Measurements from ENCODE around the gene ACTL9.

DNA sequence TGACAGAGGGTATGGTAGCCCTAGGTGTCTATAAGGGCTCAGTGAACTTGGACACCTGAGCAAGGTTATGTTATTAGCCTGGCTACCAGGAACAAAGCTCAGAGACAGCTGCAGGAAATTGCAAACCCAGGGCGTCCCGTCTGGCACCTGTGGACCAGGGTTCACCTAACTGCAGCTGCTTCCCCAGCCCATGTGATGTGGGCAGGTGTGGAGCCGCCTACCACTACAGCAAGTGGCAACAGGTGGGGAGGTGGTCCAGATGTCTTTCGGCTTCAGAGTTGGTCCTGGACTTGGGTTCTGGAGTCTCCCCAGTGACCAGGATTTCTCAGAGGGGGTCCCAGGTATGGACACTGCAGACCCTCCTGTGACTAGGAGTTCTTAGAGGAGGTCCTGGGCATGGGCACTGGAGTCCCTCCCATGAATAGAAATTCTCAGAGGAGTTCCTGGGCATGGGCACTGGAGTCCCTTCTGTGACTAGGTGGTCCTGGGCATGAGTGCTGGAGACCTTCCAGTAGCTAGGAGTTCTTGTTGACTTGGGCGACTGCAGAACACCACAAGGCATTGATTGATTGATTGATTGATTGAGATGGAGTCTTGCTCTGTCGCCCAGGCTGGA is 25.2 kb downstream of the ACTL9 start:
- TF ChIP-seq, protein P1, sequence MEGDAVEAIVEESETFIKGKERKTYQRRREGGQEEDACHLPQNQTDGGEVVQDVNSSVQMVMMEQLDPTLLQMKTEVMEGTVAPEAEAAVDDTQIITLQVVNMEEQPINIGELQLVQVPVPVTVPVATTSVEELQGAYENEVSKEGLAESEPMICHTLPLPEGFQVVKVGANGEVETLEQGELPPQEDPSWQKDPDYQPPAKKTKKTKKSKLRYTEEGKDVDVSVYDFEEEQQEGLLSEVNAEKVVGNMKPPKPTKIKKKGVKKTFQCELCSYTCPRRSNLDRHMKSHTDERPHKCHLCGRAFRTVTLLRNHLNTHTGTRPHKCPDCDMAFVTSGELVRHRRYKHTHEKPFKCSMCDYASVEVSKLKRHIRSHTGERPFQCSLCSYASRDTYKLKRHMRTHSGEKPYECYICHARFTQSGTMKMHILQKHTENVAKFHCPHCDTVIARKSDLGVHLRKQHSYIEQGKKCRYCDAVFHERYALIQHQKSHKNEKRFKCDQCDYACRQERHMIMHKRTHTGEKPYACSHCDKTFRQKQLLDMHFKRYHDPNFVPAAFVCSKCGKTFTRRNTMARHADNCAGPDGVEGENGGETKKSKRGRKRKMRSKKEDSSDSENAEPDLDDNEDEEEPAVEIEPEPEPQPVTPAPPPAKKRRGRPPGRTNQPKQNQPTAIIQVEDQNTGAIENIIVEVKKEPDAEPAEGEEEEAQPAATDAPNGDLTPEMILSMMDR (IDR thresholded peaks at IDR 0.05) = no peak
- TF ChIP-seq, protein P2, sequence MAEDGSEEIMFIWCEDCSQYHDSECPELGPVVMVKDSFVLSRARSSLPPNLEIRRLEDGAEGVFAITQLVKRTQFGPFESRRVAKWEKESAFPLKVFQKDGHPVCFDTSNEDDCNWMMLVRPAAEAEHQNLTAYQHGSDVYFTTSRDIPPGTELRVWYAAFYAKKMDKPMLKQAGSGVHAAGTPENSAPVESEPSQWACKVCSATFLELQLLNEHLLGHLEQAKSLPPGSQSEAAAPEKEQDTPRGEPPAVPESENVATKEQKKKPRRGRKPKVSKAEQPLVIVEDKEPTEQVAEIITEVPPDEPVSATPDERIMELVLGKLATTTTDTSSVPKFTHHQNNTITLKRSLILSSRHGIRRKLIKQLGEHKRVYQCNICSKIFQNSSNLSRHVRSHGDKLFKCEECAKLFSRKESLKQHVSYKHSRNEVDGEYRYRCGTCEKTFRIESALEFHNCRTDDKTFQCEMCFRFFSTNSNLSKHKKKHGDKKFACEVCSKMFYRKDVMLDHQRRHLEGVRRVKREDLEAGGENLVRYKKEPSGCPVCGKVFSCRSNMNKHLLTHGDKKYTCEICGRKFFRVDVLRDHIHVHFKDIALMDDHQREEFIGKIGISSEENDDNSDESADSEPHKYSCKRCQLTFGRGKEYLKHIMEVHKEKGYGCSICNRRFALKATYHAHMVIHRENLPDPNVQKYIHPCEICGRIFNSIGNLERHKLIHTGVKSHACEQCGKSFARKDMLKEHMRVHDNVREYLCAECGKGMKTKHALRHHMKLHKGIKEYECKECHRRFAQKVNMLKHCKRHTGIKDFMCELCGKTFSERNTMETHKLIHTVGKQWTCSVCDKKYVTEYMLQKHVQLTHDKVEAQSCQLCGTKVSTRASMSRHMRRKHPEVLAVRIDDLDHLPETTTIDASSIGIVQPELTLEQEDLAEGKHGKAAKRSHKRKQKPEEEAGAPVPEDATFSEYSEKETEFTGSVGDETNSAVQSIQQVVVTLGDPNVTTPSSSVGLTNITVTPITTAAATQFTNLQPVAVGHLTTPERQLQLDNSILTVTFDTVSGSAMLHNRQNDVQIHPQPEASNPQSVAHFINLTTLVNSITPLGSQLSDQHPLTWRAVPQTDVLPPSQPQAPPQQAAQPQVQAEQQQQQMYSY (CRISPR knock-in tag; IDR thresholded peaks at IDR 0.05) = no peak
- TF ChIP-seq NR1H2 (CRISPR knock-in tag; IDR thresholded peaks at IDR 0.05) = no peak
- TF ChIP-seq, protein P3, sequence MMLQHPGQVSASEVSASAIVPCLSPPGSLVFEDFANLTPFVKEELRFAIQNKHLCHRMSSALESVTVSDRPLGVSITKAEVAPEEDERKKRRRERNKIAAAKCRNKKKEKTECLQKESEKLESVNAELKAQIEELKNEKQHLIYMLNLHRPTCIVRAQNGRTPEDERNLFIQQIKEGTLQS (CRISPR knock-in tag; conservative IDR thresholded peaks at IDR 0.05) = no peak
- TF ChIP-seq, protein P4, sequence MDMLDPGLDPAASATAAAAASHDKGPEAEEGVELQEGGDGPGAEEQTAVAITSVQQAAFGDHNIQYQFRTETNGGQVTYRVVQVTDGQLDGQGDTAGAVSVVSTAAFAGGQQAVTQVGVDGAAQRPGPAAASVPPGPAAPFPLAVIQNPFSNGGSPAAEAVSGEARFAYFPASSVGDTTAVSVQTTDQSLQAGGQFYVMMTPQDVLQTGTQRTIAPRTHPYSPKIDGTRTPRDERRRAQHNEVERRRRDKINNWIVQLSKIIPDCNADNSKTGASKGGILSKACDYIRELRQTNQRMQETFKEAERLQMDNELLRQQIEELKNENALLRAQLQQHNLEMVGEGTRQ (CRISPR knock-in tag; IDR thresholded peaks at IDR 0.05) = no peak
- no peak for TF ChIP-seq ZNF219 (CRISPR knock-in tag; IDR thresholded peaks at IDR 0.05; ENCODE audit: borderline replicate concordance)
- TF ChIP-seq, protein P5, sequence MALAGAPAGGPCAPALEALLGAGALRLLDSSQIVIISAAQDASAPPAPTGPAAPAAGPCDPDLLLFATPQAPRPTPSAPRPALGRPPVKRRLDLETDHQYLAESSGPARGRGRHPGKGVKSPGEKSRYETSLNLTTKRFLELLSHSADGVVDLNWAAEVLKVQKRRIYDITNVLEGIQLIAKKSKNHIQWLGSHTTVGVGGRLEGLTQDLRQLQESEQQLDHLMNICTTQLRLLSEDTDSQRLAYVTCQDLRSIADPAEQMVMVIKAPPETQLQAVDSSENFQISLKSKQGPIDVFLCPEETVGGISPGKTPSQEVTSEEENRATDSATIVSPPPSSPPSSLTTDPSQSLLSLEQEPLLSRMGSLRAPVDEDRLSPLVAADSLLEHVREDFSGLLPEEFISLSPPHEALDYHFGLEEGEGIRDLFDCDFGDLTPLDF (CRISPR knock-in tag; IDR thresholded peaks at IDR 0.05) = no peak
- TF ChIP-seq IRF2 (CRISPR knock-in tag; IDR thresholded peaks at IDR 0.05; ENCODE audit: borderline replicate concordance, low read depth) = no peak

Measured in WTC11 (cell line).